Sigmoid colon (tissue), 4 donors: Measurements from ENCODE around the gene ZNF578.
"Not testable (repeated sequence)": the region's sequence is repeated elsewhere in the genome, so short reads cannot be mapped to it uniquely, and the experiment has no call there.

ENCODE experiments used
- CTCF ChIP-seq, 4 experiments: fragments of 450-650 bp in 3 of 4; fragments of 200-600 bp in 1 of 4; IDR thresholded peaks; one replicate each; pipeline ENCODE4 v1.5.1; 2016 to 2019; ENCODE audit warnings: antibody characterized with exemption in 4 of 4, mild to moderate bottlenecking in 3 of 4, moderate library complexity in 2 of 4
- POLR2AphosphoS5 ChIP-seq, 4 donors: sonication (generic); formaldehyde crosslinking; IDR thresholded peaks; one replicate each; pipeline ENCODE4 v1.6.1; 2017; ENCODE audit warnings: antibody characterized with exemption in 4 of 4

GRCh38 chr19:52535385-52535770 is 82.0 kb downstream of the ZNF578 start:
- TF ChIP-seq CTCF, POLR2AphosphoS5 (IDR thresholded peaks at IDR 0.05): not testable (repeated sequence)
